IPS DF 4.7 (cell line): ENCODE measurements around the gene TEAD1.
"Not testable (repeated sequence)": the region's sequence is repeated elsewhere in the genome, so short reads cannot be mapped to it uniquely, and the experiment has no call there.

Experiments
- DNase-seq: peaks from one replicate; pipeline ENCODE4 v3.0.0-alpha.2; 2013; ENCODE audit warnings: low spot score; ENCODE audit errors: extremely low read depth

Gene TEAD1

DNA sequence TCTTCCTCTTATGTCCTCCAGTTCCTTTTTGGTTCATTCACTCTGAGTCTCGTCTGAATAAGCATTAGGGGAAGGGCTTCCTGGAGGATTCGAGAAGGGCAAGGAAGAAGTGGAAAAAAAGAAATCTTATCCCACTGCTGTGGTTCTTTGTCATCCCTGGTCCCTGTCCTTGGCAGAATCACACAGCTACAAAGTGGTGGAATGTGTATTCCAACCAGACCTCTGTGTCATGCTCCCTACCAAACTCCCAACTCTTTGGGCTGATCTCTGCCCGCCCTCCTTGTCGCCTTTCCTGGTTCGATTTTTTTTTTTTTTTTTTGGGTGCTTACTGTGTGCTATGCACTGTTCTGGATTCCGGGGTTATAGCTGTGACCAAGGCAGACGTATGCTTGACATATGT lies 61.0 kb downstream of the TEAD1 start:
- DNase-seq = no peak

DNA sequence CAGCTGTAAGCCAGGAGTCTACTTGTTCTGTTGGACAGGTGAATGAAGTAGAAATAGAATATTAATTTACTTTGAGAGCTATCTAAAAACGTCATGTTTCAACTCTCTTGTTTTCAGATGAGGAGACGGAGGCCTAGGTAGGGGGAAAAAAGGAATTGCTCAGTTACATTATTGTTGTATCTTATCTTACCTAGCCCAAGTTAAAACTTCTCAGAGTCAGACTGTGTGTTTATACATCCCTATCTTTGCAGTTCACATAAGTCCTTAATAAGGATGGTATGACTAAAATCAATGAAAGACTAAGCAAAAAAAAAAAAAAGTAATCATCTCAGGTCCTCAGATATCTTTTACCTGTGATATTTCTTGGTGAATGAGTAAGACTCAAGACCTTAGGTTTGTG lies 62.8 kb downstream of the TEAD1 start:
- DNase-seq = no peak

DNA sequence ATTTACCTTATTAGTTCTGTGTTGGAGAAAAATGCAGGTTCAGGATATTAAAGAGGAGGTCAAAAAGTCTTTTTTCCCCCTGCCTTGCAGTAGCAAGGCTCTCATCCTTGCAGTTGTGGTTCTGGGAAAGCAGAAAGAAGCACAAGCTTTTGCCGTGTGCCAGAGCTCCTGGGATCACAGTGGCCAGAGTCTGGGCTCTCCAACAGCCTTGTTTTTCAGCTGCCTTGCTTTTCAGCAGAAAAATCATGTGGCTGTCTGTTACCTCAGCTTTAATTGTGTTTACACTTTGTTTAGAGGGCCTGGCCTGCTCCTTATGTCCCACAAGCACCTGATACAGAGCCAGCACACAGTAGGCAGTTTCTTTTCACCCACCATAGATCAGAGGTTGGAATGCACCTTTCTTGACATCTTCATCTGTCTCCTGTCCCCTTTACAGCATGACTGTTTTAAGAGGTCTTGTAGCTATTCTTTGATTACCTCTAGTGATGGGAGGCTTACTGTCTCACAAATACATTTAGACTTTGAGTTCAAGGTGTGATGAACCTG lies 67.5 kb downstream of the TEAD1 start:
- DNase-seq = no peak

DNA sequence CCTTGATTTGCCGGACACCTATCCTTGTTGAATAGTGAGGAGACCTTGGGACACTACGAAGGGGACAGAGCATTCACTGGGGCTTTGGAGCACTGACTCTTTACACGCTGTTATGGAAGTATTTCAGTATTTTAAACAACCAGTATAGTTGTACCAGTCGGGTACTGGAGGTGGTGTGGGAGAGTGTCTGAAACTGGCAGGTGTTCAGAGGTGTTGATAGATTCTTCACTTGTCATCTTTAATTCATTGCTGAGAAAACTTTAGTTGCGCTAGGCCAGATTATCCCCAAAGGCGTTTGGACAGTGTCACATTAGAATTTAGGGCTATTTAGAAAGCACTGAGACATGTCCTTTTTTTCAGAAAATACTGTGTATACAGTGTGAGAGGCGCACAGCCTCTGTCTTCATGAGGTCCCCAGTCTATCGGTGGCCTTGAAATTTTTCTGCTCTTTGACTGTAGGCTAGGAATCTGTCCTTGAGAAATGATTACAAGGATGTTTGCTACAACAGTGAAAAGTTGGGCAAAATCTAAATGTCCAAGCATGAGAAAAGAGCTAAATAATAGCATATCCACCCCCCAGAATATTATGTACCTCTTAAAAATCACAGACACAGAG lies 69.7 kb downstream of the TEAD1 start:
- DNase-seq = no peak

DNA sequence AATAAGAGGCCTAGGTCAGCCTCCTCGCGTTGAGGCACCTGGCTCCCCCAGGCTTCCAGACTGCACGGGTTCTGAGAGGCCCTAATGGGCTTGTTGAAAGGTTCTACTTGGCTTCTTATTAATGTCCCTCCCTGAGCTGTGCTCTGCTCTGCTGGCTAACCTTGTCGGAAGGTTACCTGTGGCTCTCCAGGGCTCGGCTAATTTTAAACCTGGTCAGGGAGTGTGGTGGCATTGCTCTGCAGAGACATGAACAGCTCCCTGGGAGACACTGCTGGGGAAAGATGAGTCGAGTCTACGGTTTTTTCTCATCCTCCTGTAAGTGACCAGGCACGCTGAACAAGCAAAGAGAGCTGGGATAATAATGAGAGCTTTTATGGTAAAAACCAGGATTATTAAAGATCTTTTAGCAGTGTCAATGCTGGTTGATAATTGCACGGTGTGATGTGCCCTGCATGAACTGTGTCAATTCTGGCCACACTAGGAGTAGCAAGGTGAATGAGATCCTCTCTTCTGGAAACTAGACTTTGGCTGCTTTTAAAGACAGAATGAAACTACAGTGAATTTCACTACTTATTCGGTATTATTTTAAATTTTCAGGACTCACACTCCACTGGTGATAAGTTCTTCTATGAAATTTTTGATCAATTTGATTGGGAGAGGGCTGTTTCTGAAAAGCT lies 70.7 kb downstream of the TEAD1 start:
- no peak for DNase-seq

DNA sequence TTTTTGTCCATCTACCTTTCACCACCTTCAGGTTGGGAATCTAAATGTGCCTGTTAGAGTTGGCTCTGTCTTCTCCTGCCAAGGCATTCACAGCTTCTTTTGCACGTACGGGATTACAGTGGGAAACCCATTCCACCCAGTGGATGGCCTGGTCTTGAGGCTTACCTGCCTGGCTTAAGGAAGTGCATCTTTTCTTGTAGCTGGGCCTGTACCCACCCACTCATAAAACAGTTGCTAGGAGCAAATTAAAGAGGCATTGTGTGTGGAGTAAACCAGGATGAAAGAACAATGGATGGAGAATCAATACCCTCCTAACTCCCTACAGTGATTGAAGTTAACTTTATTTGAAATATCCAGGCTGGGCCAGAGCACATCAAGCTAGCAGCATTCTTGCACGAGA lies 71.6 kb downstream of the TEAD1 start:
- DNase-seq = no peak

DNA sequence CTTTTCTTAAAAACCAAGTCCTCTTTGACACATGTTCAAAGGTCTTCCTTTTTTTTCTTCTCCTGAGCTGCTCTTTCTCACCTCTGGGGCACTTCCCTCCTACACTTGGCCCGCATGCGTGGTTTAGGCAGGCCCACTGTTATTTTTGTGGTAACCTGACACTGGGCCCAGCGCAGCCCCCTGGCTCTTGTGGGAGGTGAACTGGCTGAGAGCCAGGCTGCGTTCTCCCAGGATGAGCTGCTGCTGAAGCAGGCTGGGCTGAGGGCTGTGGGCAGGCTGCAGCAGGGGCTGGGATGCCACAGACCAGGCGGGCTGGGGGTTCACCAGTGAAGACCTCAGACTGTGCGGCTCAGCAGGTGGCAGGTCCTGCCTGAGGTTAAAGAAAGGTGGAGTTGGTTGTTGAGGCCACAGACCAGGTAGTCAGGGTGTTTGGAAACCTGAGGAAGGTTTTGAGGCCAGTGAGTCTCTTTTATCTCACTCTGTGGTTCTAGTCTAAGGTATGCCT lies 72.4 kb downstream of the TEAD1 start:
- no peak for DNase-seq

DNA sequence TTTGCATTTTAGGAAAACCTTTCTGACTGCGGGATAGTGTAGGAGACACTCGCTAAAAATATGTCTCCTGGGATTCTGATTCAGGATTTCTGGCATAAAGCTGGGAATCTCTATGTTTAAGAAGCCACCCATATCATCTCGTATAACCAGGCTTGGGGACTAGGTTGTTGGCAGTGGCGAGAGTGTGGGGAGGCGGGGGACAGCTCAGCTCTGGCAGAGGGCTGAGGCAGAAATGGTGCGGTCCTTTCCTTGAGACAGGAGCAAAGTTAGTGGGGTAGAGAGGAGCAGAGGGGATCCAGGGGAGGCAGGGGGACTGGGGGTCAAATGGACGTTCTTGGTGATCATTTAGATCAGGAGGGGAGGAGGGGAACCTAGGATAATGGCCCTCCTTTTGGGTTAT lies 74.3 kb downstream of the TEAD1 start:
- no peak for DNase-seq

DNA sequence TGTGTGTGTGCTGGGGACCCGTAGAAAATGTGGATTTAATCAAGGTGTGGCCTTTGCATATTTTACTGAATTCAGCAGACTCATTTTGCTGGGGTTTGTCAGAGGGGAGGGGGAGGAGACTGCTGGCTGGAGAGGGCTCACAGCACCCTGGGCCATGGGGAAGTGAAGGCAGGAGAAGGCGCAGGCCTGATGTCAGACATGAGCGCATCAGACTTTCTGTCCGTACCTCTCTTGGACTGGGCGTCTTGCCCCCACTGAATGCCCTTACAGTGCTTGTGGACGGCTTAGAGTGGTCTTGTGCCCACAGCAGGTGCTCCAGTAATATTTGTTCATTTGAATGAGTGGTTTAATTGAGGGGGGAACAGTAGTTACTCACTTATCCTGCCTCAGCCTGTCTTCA lies 75.2 kb downstream of the TEAD1 start:
- no peak for DNase-seq

DNA sequence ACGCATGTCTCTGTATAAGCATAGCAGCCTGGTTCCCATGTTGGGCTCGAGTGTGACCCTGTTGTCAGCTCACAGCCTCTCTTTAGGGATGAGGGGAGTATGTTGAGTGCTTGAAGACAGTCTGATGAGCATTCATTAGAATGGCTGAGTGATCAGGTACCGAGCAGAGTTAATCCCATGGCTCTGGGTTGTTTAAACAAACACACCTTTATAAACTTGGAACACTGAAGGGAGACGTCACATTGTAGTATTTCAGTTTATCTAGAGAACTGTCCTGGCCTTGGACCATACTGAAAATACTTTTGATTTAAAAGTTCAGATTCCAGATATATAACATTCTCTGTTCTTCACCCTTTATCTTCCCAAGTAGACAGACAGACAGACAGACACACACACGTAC lies 76.0 kb downstream of the TEAD1 start:
- DNase-seq = no peak

DNA sequence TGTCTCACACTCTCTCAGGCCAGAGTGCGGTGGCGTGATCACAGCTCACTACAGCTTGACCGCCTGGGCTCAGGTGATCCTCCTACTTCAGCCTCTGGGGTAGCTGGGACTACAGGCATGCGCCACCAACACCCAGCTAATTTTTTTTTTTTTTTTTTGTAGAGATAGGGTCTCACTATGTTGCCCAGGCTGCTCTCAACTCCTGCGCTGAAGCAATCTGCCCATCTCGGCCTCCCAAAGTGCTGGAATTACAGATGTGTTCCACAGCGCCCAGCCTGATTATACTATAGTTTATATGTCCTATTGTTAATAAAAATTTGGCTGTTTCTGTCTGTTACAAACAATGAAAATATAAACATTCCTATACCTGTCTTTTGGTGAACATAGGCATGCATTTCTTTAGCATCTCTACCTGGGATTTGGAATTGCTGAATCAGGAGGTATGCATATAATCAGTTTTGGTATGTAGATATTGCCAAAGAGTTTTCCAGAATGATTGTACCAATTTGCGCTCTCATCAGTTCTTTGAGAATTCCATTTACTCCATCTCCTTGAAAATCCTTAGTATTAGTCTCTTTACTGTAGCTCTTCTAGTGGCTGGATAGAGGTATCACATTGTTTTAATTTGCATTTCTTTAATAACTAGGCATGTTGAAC lies 78.8 kb downstream of the TEAD1 start:
- DNase-seq = no peak

DNA sequence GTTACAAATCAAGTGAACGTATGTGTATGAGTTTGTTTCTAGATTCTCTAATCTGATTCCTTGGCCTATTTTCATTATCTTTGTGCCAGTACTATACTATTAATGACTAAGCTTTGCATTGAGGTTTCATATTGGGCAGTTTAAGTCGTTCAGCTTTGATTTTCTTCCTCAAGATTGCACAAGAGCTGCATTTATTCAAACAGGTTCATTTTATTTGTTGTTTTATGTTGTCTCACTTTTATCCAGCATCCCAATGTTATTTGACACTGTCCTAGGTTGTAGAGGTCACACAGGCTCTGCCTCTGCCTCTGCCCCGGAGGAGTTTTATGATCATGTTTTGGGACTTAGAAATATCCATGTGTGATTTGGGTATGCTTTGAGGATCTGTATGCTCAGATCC lies 79.8 kb downstream of the TEAD1 start:
- no peak for DNase-seq

DNA sequence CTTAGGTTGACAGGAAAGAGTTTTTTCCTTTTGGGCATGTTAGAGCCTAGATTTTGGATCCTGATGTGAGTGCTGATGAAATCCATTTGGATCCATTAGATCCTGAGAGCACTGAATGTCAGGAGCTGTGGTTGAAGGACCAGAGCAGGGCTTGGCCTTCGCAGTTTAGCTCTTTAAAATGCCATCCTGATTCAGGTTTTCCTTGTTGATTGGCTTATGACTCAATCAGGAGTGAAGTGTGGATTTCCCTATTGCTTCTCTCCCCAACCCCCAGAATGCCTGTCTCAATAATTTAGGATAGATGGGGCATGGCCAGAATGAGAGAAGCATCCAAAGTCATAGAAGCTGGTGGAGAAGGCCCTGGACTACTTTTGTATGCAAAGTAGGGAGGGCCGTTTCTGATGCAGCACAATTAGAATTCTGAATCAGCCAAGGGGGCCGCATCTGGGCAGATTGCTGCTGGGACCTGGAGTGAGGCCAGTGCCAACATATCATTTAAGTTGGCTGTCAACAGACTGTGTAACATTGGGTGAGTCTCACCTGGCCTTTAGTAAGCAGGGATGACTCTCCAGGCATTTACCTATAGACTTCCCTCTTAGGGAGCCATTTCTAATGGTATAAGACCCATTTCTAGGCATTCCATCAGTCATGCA lies 80.5 kb downstream of the TEAD1 start:
- DNase-seq = no peak

DNA sequence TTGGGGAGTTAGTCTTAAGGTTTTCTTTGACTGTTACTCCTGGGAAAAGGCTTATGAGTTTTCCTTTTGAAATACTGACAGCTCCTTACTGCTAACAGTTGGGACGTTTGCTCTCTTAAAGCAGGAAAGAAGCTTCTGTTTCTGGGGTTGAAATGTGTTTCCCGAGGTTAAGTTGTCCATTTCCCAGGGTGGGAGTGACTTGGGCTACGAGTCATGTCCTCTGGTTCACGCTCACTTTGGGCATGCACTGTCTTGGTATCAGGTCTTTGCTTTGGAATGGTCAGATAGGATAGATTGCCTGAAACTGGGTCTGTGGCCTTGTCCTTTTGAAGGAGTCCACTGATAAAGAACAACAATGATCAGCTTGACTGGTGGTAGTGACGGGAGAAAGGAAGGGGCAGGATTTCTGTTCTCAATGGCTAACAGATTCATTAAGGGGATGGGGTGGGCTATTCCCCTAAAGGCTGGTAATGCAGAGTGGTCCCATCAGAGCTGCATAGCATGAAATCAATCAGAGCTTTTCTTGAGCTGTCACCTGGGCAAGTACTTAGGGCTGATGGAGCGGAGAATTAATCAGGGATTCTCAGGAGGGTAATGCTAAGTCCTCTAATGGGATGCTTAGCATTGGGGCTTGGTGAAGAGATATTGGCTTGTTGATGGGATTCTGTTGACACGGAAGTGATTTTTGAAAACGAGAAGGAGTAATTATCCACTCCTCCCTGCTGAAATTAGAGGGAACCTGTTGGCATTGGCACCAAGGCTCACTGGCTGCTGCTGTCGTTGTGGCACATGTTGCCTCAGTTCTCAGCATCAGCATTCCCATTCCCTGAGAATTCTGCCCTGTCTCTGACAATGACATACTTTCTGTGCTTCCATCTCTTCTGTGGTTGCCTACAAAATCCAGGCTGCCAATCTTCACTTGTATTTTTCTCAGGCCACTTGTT lies 81.6 kb downstream of the TEAD1 start:
- no peak for DNase-seq

DNA sequence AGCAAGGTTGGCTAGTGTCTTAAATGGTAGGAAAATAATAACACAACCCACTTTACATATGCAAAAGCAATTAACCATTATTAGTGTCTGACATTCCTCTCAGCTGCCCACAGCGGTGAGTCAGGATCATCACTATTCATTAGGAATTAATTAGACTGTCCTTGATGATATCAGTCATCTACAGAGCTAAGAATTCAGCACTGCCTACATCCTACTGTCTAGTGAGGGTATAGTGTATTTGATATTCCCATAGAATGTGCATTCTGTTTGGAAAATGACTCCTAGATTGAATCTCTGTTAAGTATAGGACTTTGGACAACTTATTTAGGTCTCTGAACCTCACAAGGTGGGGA lies 82.2 kb downstream of the TEAD1 start:
- DNase-seq = no peak

DNA sequence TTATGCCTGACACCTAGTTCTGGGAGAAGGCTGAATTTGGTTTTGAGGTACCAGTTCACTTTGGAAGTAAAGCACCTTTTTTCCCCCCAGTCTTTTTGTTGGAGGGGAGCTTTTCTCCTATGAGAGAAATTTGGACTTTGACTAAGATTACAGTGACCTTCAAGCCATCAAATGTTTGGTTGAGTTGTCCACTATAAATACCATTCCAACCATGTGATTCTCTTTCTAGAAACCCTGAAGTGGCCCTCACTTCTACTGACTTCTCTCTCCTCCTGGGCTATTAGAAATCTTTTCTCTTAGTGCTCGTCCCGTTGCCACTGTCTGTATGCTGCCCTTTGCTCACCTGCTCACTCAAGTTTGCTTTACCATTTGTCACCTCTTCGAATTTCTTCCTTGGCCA lies 82.6 kb downstream of the TEAD1 start:
- no peak for DNase-seq

DNA sequence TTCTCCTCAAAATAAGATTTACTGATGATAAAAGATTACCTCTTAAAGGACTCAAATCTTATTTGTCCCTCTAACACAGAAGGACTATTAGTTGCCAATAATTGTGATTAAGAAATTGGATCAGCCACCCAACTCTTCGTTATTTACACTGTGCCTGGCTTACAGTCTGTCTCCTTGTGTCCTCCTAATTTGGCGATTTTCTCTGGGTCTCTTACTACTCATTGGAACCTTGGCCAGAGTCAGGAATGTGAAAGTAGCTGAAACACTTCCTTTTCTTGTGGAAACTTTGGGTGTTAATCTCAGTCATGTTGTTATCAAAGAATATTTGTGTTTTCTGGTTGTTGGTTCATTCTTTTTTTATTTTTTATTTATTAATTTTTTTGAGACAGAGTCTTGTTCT lies 83.2 kb downstream of the TEAD1 start:
- no peak for DNase-seq

DNA sequence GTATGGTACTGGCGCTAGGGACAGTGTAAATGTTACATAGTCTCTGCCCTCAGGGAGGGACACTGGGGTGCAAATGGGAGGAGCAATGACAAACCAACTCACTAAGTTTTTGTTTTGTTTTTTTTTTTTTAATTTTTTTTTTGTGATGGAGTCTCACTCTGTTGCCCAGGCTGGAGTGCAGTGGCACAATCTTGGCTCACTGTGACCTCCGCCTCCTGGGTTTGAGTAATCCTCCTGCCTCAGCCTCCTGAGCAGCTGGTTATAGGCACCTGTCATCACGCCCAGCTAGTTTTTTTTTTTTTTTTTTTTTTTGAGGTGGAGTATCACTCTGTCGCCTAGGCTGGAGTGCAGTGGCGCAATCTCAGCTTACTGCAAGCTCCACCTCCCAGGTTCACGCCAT lies 83.9 kb downstream of the TEAD1 start:
- not testable (repeated sequence) for DNase-seq

DNA sequence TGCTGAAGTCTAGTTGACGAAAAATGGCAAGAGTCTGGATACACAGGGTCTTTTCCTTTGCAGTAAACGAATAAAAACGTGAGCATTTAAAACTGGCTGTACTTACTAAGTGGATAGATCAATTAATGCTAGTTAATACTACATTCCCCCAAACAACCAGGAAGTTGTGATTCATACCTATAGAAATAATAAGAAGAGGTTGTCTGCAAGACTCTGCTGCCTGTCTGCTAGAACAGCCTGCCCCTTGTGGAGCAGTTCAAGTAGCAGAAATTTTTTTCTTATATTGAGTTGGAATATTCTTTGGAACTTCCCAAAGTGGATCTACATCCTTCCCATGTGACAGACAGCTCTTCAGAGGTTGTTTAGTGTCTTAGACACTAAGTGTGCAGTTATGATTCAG lies 86.8 kb downstream of the TEAD1 start:
- DNase-seq = no peak

DNA sequence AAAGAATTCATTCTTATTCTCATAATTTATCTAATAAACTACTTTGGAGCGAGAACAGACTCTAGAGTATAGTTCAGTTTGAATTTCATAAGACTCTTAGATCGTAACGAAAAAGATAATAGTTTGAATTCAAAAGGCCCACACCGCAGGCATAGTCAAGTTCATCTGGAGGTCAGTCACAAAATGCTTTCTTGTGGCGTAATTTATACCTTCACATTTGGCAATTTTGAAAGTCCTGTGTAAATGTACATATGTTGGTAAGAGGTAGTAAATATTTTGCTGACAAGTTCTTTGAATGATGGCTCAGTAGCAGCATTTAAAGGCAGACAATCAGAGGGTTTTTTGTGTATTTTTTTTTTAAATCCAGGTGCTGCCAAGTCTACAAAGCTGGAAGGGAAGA lies 88.1 kb downstream of the TEAD1 start:
- DNase-seq = no peak

DNA sequence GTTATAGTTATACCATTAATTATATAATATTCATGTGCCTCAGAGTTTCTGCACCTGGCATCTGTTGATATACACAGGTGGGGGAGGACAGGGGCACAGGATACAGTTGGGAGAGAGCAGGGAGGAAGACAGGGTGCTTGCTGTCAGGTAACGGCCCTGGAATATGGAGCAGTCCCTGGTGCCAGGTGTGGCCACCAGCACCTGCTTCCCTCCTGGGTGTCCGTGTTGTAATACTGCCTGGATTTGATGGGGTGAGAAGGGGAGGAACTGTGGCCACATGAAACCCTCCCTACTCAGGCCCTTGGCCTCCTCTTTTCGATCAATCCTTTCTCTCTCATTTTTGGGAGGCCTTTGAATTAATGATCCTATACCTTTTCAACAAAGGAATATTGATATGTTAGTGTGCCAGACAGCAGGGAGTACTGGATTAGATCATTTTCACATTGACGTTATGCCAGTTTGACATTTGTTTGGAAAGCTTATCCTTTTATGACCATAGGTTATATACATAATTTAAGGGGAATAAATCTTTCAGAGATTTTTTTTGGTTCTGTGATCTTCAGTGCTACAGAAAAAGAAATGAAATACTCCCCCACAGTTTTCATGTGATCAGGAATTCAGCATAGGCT lies 88.6 kb downstream of the TEAD1 start:
- DNase-seq = no peak
